Chondrocyte (in vitro differentiated cells): ENCODE measurements around the gene SHBG. TPM values are rescaled to one million over a fixed set of nuclear protein-coding genes. Genes with fewer than 3 reads are reported as not detected.
A peak's percentile ranks its signal among the peaks of the same experiment; 100 is the strongest.

ENCODE experiments used
- DNase-seq: peaks from one replicate; pipeline ENCODE4 v3.0.0; 2021; ENCODE audit warnings: mixed read lengths, low spot score
- H3K27ac Mint-ChIP-seq: one replicate; pipeline ENCODE4 v1.8.0; 2021; ENCODE audit warnings: mild to moderate bottlenecking, moderate library complexity, mixed read lengths; ENCODE audit not compliant: unreplicated experiment
- H3K27me3 Mint-ChIP-seq: 2 replicates; pipeline ENCODE4 v1.8.0; 2021; ENCODE audit warnings: low read depth, mixed read lengths
- H3K36me3 Mint-ChIP-seq: 2 replicates; pipeline ENCODE4 v1.8.0; 2021; ENCODE audit warnings: low read depth, mixed read lengths
- H3K4me1 Mint-ChIP-seq: 2 replicates; pipeline ENCODE4 v1.8.0; 2021; ENCODE audit warnings: low read depth, mild to moderate bottlenecking, mixed read lengths
- H3K4me3 Mint-ChIP-seq: one replicate; pipeline ENCODE4 v1.8.0; 2021; ENCODE audit warnings: mild to moderate bottlenecking, moderate library complexity, mixed read lengths; ENCODE audit not compliant: unreplicated experiment
- H3K9me3 Mint-ChIP-seq: 2 replicates; pipeline ENCODE4 v1.8.0; 2021; ENCODE audit warnings: low read depth, mixed read lengths
- CTCF ChIP-seq: fragments of 200-600 bp; sonication (generic); IDR thresholded peaks from 2 replicates; pipeline ENCODE4 v1.5.0; 2021; ENCODE audit warnings: antibody characterized with exemption, mild to moderate bottlenecking, moderate library complexity
- total RNA-seq: library from RNA; stranded (reverse); gene quantifications from 3 replicates; pipeline ENCODE4 v1.2.1, GENCODE V29; 2021

The SHBG gene
- total RNA-seq, 1 donor from 2014 or later = 1.2 TPM

- no peak overlapping the region for H3K27ac Mint-ChIP-seq
- peak overlapping the region; percentile 89 for H3K4me3 Mint-ChIP-seq
- no peak for DNase-seq
- peaks cover 14% of the 10 kb centered on the region for H3K4me1 Mint-ChIP-seq
- no peaks in the 10 kb centered on the region for H3K9me3 Mint-ChIP-seq
- H3K36me3 Mint-ChIP-seq = peaks cover 2% of the 10 kb centered on the region
- H3K27me3 Mint-ChIP-seq = no peaks in the 10 kb centered on the region
- no peak for TF ChIP-seq CTCF
These were observed 3.6 kb upstream of the SHBG start for GRCh38 chr17:7626307-7626706.

GRCh38 chr17:7626956-7627249, 3.0 kb upstream of the SHBG start:
- H3K4me3 Mint-ChIP-seq = peak overlapping the region; percentile 89
- H3K27ac Mint-ChIP-seq = peak overlapping the region; percentile 93
- peaks cover 2% of the 10 kb centered on the region for H3K36me3 Mint-ChIP-seq
- H3K27me3 Mint-ChIP-seq = no peaks in the 10 kb centered on the region
- no peaks in the 10 kb centered on the region for H3K9me3 Mint-ChIP-seq
- peaks cover 14% of the 10 kb centered on the region for H3K4me1 Mint-ChIP-seq
- DNase-seq = no peak
- TF ChIP-seq CTCF = no peak

- TF ChIP-seq CTCF = no peak
- H3K36me3 Mint-ChIP-seq = peaks cover 2% of the 10 kb centered on the region
- no peaks in the 10 kb centered on the region for H3K9me3 Mint-ChIP-seq
- peak within 1 kb of the TSS; percentile 89 for H3K4me3 Mint-ChIP-seq
- H3K27me3 Mint-ChIP-seq = no peaks in the 10 kb centered on the region
- H3K4me1 Mint-ChIP-seq = peaks cover 14% of the 10 kb centered on the region
- DNase-seq = peak; percentile 97
- H3K27ac Mint-ChIP-seq = peak within 1 kb of the TSS; percentile 93
These were observed 2.4 kb upstream of the SHBG start, which contains the start of gene SAT2 for GRCh38 chr17:7627250-7628121. TSS of gene SAT2 (minus strand) at chr17:7627821. CDS start at chr17:7627635, 186 bp downstream.

GRCh38 chr17:7631398-7632380, 1.8 kb downstream of the SHBG start:
- no peaks in the 10 kb centered on the region for H3K36me3 Mint-ChIP-seq
- no peak for DNase-seq
- H3K4me1 Mint-ChIP-seq = peaks cover 8% of the 10 kb centered on the region
- H3K27ac Mint-ChIP-seq = no peak overlapping the region
- H3K4me3 Mint-ChIP-seq = no peak overlapping the region
- no peaks in the 10 kb centered on the region for H3K9me3 Mint-ChIP-seq
- no peaks in the 10 kb centered on the region for H3K27me3 Mint-ChIP-seq
- no peak for TF ChIP-seq CTCF

GRCh38 chr17:7632492-7632894, 2.6 kb downstream of the SHBG start:
- DNase-seq = no peak
- no peak overlapping the region for H3K27ac Mint-ChIP-seq
- H3K4me1 Mint-ChIP-seq = peaks cover 3% of the 10 kb centered on the region
- no peaks in the 10 kb centered on the region for H3K36me3 Mint-ChIP-seq
- no peaks in the 10 kb centered on the region for H3K27me3 Mint-ChIP-seq
- H3K9me3 Mint-ChIP-seq = no peaks in the 10 kb centered on the region
- TF ChIP-seq CTCF = peak; percentile 77
- no peak overlapping the region for H3K4me3 Mint-ChIP-seq
